Activated naive CD4-positive, alpha-beta T cell treated with anti-CD3 and anti-CD28 coated beads, Interleukin-2, amount 50 U/mL, for 24 hours (primary cell): Measurements from ENCODE around the gene LIMD2.
A peak's percentile ranks its signal among the peaks of the same experiment; 100 is the strongest.
"Not testable (repeated sequence)": the region's sequence is repeated elsewhere in the genome, so short reads cannot be mapped to it uniquely, and the experiment has no call there.

Experiments used
- H3K27ac Mint-ChIP-seq: one replicate; pipeline ENCODE4 v1.8.0; 2021; ENCODE audit warnings: mild to moderate bottlenecking, mixed read lengths
- H3K27me3 Mint-ChIP-seq: one replicate; pipeline ENCODE4 v1.8.0; 2021; ENCODE audit warnings: mixed read lengths
- H3K36me3 Mint-ChIP-seq: one replicate; pipeline ENCODE4 v1.8.0; 2021; ENCODE audit warnings: mixed read lengths
- H3K4me1 Mint-ChIP-seq: one replicate; pipeline ENCODE4 v1.8.0; 2021; ENCODE audit warnings: mixed read lengths
- H3K4me3 Mint-ChIP-seq: one replicate; pipeline ENCODE4 v1.8.0; 2021; ENCODE audit warnings: mild to moderate bottlenecking, mixed read lengths
- H3K9me3 Mint-ChIP-seq: one replicate; pipeline ENCODE4 v1.8.0; 2021; ENCODE audit warnings: mixed read lengths

LIMD2 gene

DNA sequence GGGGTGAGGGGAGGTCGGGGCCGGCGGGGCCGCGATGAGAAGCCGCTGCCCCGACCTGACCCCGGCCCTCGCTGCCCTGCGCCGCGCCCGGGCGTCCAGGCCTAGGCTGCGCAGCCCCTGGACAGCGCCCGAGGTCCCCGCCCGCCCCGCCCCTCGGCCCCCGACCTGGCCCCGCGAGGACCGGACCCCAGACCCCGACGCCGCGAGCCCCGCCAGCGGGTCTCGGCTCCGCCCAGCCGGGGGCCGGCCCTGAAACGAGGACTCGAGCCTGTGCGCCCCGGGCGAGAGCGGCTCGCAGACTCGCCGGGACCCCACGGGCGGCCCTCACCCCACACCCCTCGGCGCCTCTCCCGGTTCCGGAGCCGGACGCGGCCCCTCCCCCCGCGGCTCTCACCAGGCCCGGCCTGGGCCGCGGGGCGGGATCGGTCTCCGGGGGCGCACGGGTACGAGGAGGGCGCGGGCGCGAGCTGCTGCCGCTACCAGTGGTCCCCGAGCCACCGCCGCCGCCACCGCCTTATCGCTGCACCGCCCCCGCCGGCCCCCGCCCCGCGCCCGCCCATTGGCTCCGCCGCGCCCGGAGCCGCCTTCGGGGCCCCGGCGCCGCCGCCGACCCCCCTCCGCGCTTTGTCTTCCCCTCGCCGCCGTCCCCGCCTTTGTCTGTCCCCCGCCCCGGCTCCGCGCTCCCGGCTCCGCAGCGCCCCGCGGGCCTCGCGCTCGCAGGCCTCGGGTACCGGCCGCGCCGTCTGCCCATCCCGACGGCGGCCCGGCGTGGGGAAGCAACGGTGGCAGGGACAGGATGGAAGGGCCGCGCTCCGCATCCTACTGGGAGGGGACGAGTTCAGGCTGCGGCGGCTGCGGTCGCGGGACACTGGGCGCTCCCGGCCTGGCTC is at the start of gene LIMD2:
Gene LIMD2, minus strand, starts transcription at position 488 of the 890 bp plus-strand sequence. CDS start 827 bp downstream, outside the sequence.
- Mint-ChIP-seq H3K9me3 (no peaks in the 10 kb centered on the region), H3K4me1 (peaks cover 68% of the 10 kb centered on the region), H3K4me3 (peak within 1 kb of the TSS; percentile 90), H3K27ac (peak within 1 kb of the TSS; percentile 94), H3K27me3 (no peaks in the 10 kb centered on the region), H3K36me3 (peaks cover 5% of the 10 kb centered on the region)

GRCh38 chr17:63741408-63742173 is 41.7 kb upstream of the LIMD2 start, which contains the start of gene STRADA:
STRADA (minus strand) TSS chr17:63741799; CDS start chr17:63728369, 13,430 bp downstream.
- Mint-ChIP-seq H3K27ac (peak within 1 kb of the TSS; percentile 99), H3K4me3 (peak within 1 kb of the TSS; percentile 95), H3K9me3 (no peaks in the 10 kb centered on the region), H3K36me3 (no peaks in the 10 kb centered on the region), H3K4me1 (peaks cover 19% of the 10 kb centered on the region), H3K27me3 (no peaks in the 10 kb centered on the region)

- peak overlapping the region; percentile 99 for H3K27ac Mint-ChIP-seq
- no peaks in the 10 kb centered on the region for H3K27me3 Mint-ChIP-seq
- H3K36me3 Mint-ChIP-seq, result no peaks in the 10 kb centered on the region
- H3K4me3 Mint-ChIP-seq, result peak overlapping the region; percentile 95
- no peaks in the 10 kb centered on the region for H3K9me3 Mint-ChIP-seq
- peaks cover 22% of the 10 kb centered on the region for H3K4me1 Mint-ChIP-seq
Observed at GRCh38 chr17:63741143-63741407, 41.1 kb upstream of the LIMD2 start.

- Mint-ChIP-seq H3K9me3 (no peaks in the 10 kb centered on the region), H3K27me3 (no peaks in the 10 kb centered on the region), H3K27ac (peak overlapping the region; percentile 99), H3K36me3 (no peaks in the 10 kb centered on the region), H3K4me3 (peak overlapping the region; percentile 95), H3K4me1 (peaks cover 22% of the 10 kb centered on the region)
Observed at GRCh38 chr17:63740464-63741142, 40.7 kb upstream of the LIMD2 start.

GRCh38 chr17:63735691-63736090 is 35.8 kb upstream of the LIMD2 start:
- no peaks in the 10 kb centered on the region for H3K9me3 Mint-ChIP-seq
- H3K36me3 Mint-ChIP-seq, result peaks cover 1% of the 10 kb centered on the region
- no peak overlapping the region for H3K27ac Mint-ChIP-seq
- peaks cover 25% of the 10 kb centered on the region for H3K4me1 Mint-ChIP-seq
- H3K4me3 Mint-ChIP-seq, result no peak overlapping the region
- no peaks in the 10 kb centered on the region for H3K27me3 Mint-ChIP-seq

GRCh38 chr17:63722403-63722802 is 22.5 kb upstream of the LIMD2 start:
- Mint-ChIP-seq H3K36me3 (peaks cover 10% of the 10 kb centered on the region), H3K4me1 (peaks cover 3% of the 10 kb centered on the region), H3K27ac (no peak overlapping the region), H3K4me3 (no peak overlapping the region), H3K27me3 (no peaks in the 10 kb centered on the region), H3K9me3 (no peaks in the 10 kb centered on the region)

DNA sequence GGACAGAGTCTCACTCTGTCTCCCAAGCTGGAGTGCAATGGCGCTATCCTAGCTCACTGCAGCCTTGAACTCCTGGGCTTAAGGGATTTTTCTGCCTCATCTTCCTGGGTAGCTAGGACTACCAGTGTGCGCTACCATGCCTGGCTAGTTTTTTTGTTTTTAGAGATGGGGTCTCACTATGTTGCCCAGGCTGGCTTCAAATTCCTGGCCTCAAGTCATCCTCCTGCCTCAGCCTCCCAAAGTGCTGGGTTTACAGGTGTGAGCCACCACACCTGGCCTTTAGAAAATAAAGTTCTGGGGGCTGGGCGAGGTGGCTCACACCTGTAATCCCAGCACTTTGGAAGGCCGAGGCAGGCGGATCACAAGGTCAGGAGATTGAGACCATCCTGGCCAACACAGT is 20.3 kb upstream of the LIMD2 start:
- H3K36me3 Mint-ChIP-seq, H3K27me3 Mint-ChIP-seq, H3K27ac Mint-ChIP-seq, H3K9me3 Mint-ChIP-seq, H3K4me3 Mint-ChIP-seq, H3K4me1 Mint-ChIP-seq: not testable (repeated sequence)

DNA sequence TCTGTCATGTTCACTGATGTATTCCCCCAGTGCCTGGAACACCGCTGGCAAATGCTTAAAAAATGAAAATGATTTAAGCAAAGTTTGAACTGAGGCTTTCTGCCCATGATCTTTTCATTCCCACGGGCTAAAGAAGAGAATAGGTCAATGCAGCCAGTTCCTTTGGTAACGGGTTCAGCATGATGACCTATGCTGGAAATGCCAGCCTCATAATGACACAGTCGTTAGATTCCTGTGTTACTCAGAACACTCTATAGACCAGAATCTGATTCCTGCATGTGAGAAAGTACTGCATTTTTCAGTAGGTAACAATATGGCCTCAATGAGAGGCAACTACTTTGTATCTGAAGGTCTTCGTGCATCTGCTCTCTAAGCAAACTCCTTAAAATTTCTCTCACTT is 19.1 kb upstream of the LIMD2 start:
- no peak overlapping the region for H3K27ac Mint-ChIP-seq
- no peak overlapping the region for H3K4me3 Mint-ChIP-seq
- peaks cover 3% of the 10 kb centered on the region for H3K36me3 Mint-ChIP-seq
- H3K27me3 Mint-ChIP-seq, result no peaks in the 10 kb centered on the region
- peaks cover 7% of the 10 kb centered on the region for H3K4me1 Mint-ChIP-seq
- no peaks in the 10 kb centered on the region for H3K9me3 Mint-ChIP-seq

GRCh38 chr17:63716426-63716825 is 16.5 kb upstream of the LIMD2 start:
- peaks cover 7% of the 10 kb centered on the region for H3K4me1 Mint-ChIP-seq
- H3K4me3 Mint-ChIP-seq, result no peak overlapping the region
- H3K27me3 Mint-ChIP-seq, result no peaks in the 10 kb centered on the region
- no peaks in the 10 kb centered on the region for H3K9me3 Mint-ChIP-seq
- H3K27ac Mint-ChIP-seq, result peak overlapping the region; percentile 23
- peaks cover 7% of the 10 kb centered on the region for H3K36me3 Mint-ChIP-seq

- Mint-ChIP-seq H3K27me3 (no peaks in the 10 kb centered on the region), H3K36me3 (peaks cover 7% of the 10 kb centered on the region), H3K4me1 (peaks cover 19% of the 10 kb centered on the region), H3K27ac (peak overlapping the region; percentile 23), H3K9me3 (no peaks in the 10 kb centered on the region), H3K4me3 (no peak overlapping the region)
Observed at GRCh38 chr17:63714550-63715277, 14.8 kb upstream of the LIMD2 start.

- Mint-ChIP-seq H3K9me3 (no peaks in the 10 kb centered on the region), H3K4me1 (peaks cover 56% of the 10 kb centered on the region), H3K27me3 (no peaks in the 10 kb centered on the region), H3K27ac (peak overlapping the region; percentile 68), H3K4me3 (peak overlapping the region; percentile 13), H3K36me3 (peaks cover 8% of the 10 kb centered on the region)
Observed at GRCh38 chr17:63709110-63709509, 9.2 kb upstream of the LIMD2 start.

GRCh38 chr17:63707151-63707550 is 7.2 kb upstream of the LIMD2 start:
- Mint-ChIP-seq H3K27ac (peak overlapping the region; percentile 35), H3K4me3 (peak overlapping the region; percentile 30), H3K36me3 (peaks cover 7% of the 10 kb centered on the region)

GRCh38 chr17:63706336-63707082 is 6.6 kb upstream of the LIMD2 start:
- Mint-ChIP-seq H3K9me3 (no peaks in the 10 kb centered on the region), H3K36me3 (peaks cover 7% of the 10 kb centered on the region), H3K4me1 (peaks cover 81% of the 10 kb centered on the region), H3K27ac (peak overlapping the region; percentile 86), H3K4me3 (peak overlapping the region; percentile 61), H3K27me3 (no peaks in the 10 kb centered on the region)

More at GRCh38 chr17:63707151-63707550, 7.2 kb upstream of the LIMD2 start:
- no peaks in the 10 kb centered on the region for H3K9me3 Mint-ChIP-seq
- peaks cover 75% of the 10 kb centered on the region for H3K4me1 Mint-ChIP-seq
- H3K27me3 Mint-ChIP-seq, result no peaks in the 10 kb centered on the region

DNA sequence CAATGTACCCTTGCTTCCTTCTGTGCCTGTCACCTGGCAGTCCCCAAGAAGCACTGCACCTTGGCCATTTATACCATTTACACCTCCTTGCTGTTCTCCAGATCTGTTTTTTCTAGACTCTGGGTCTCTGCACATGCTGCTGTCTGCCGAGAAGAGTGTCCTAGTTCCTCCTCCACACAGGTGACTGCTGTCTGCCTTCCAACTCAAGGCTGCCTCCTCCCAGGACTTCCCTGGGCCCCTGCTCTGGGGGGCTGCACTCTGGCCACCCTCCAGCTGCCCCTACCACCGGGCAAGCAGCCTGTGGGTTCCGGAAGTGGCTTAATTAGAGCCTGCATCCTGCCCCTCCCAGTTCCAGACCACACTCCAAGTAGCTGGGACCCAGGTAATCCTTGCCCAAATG is 5.7 kb upstream of the LIMD2 start:
- Mint-ChIP-seq H3K36me3 (peaks cover 7% of the 10 kb centered on the region), H3K27me3 (no peaks in the 10 kb centered on the region), H3K27ac (peak overlapping the region; percentile 19), H3K9me3 (no peaks in the 10 kb centered on the region), H3K4me3 (peak overlapping the region; percentile 41), H3K4me1 (peaks cover 83% of the 10 kb centered on the region)
